Fibroblast of lung (primary cell): ENCODE data around the gene MYL6. TPM values are rescaled to one million over a fixed set of nuclear protein-coding genes. Genes with fewer than 3 reads are reported as not detected.
A peak's percentile ranks its signal among the peaks of the same experiment; 100 is the strongest.

ENCODE experiments used
- DNase-seq, 2 donors: peaks; one replicate each; pipeline versions ENCODE4 v3.0.0 to v3.0.0-alpha.2; 2010; ENCODE audit warnings: low read depth in 2 of 2
- H2AFZ ChIP-seq: 2 replicates; pipeline ENCODE4 v1.5.1; 2012; ENCODE audit warnings: low read length, control low read depth, inconsistent platforms
- H3K27ac ChIP-seq: 2 replicates; pipeline ENCODE4 v1.5.1; 2011; ENCODE audit warnings: low read length, control low read depth; ENCODE audit not compliant: insufficient read depth
- H3K27me3 ChIP-seq: 2 replicates; pipeline ENCODE4 v1.5.1; 2011; ENCODE audit warnings: mild to moderate bottlenecking, low read length; ENCODE audit not compliant: control insufficient read depth, insufficient read depth
- H3K36me3 ChIP-seq: 2 replicates; pipeline ENCODE4 v1.5.1; 2011; ENCODE audit warnings: low read length; ENCODE audit not compliant: control insufficient read depth, insufficient read depth
- H3K4me1 ChIP-seq: 2 replicates; pipeline ENCODE4 v1.5.1; 2011; ENCODE audit warnings: low read length; ENCODE audit not compliant: control insufficient read depth, insufficient read depth; ENCODE audit errors: extremely low read depth
- H3K4me2 ChIP-seq: 2 replicates; pipeline ENCODE4 v1.5.1; 2011; ENCODE audit warnings: low read length, control low read depth; ENCODE audit not compliant: insufficient read depth; ENCODE audit errors: extremely low read depth
- H3K4me3 ChIP-seq, 4 experiments: fragments of 200-600 bp in 1 of 4; sonication (generic) in 1 of 4; replicated peaks in 1 of 4; 2 replicates each; pipeline ENCODE4 v1.5.1; 2011 to 2016; ENCODE audit warnings: low read length in 4 of 4, low read depth in 3 of 4, mild to moderate bottlenecking in 3 of 4, control low read depth in 2 of 4, inconsistent platforms in 1 of 4, mixed read lengths in 1 of 4; ENCODE audit not compliant: insufficient read depth in 1 of 4; ENCODE audit errors: control extremely low read depth in 1 of 4
- H3K79me2 ChIP-seq: 2 replicates; pipeline ENCODE4 v1.5.1; 2012; ENCODE audit warnings: mild to moderate bottlenecking, low read length, inconsistent platforms; ENCODE audit not compliant: control insufficient read depth, insufficient read depth
- H3K9ac ChIP-seq: 2 replicates; pipeline ENCODE4 v1.5.1; 2011; ENCODE audit warnings: mild to moderate bottlenecking, low read length, control low read depth; ENCODE audit not compliant: insufficient read depth
- H3K9me3 ChIP-seq: 2 replicates; pipeline ENCODE4 v1.5.1; 2012; ENCODE audit warnings: low read depth, low read length; ENCODE audit not compliant: control insufficient read depth, insufficient read depth
- H4K20me1 ChIP-seq: 2 replicates; pipeline ENCODE4 v1.5.1; 2011; ENCODE audit warnings: low read length; ENCODE audit not compliant: control insufficient read depth, insufficient read depth; ENCODE audit errors: extremely low read depth
- CTCF ChIP-seq, 2 donors: IDR thresholded peaks in 1 of 2; conservative IDR thresholded peaks in 1 of 2; 1 replicate in 1 of 2; 2 replicates in 1 of 2; pipeline ENCODE4 v1.5.1; 2011 to 2012; ENCODE audit warnings: low read length in 2 of 2, control low read depth in 1 of 2, inconsistent platforms in 1 of 2, low read depth in 1 of 2, mild to moderate bottlenecking in 1 of 2
- EZH2 ChIP-seq: IDR thresholded peaks from 2 replicates; pipeline ENCODE4 v1.5.1; 2012; ENCODE audit warnings: low read length, control low read depth, mild to moderate bottlenecking; ENCODE audit errors: missing control alignments
- polyA plus RNA-seq, 2 donors: library from polyadenylated mRNA; depleted of rRNA in 1 of 2; stranded (reverse) in 1 of 2; unstranded in 1 of 2; fragments of >200 nt; gene quantifications; 2 replicates each; pipeline ENCODE4 v1.2.1, GENCODE V29; 2011 to 2012; ENCODE audit warnings: missing spikeins in 1 of 2
- total RNA-seq: library from RNA; depleted of rRNA; stranded (reverse); fragments of >200 nt; gene quantifications from 2 replicates; pipeline ENCODE4 v1.2.1, GENCODE V29; 2014

The MYL6 gene
- total and polyA plus RNA-seq, 2 donors (not counting 1 experiment from before 2014, with no cell fraction given): 1,517 to 7,941 TPM

GRCh38 chr12:56197921-56198635 is 39.9 kb downstream of the MYL6 start:
- Histone ChIP-seq H3K27me3 (no peaks in the 10 kb centered on the region), H3K4me3 (no peak overlapping the region), H3K4me1 (peaks cover 2% of the 10 kb centered on the region), H3K9ac (no peak overlapping the region), H3K79me2 (no peaks in the 10 kb centered on the region), H3K4me2 (no peak overlapping the region), H3K9me3 (no peaks in the 10 kb centered on the region), H4K20me1 (no peaks in the 10 kb centered on the region), H2AFZ (no peak overlapping the region), H3K27ac (no peak overlapping the region), H3K36me3 (no peaks in the 10 kb centered on the region)
- no peak for TF ChIP-seq EZH2
- TF ChIP-seq CTCF (conservative IDR thresholded peaks at IDR 0.05 in 1 of 2, IDR thresholded peaks at IDR 0.05 in 1 of 2; ENCODE audit: low read depth in 1 of 2, low read length in 2 of 2): no peak
- DNase-seq: no peak

GRCh38 chr12:56198836-56199235 is 40.7 kb downstream of the MYL6 start:
- H3K9me3 ChIP-seq: no peaks in the 10 kb centered on the region
- H3K4me3 ChIP-seq: no peak overlapping the region
- no peaks in the 10 kb centered on the region for H3K27me3 ChIP-seq
- no peaks in the 10 kb centered on the region for H3K79me2 ChIP-seq
- no peak overlapping the region for H3K4me2 ChIP-seq
- no peaks in the 10 kb centered on the region for H4K20me1 ChIP-seq
- no peak overlapping the region for H3K27ac ChIP-seq
- TF ChIP-seq EZH2 (no peak), CTCF (conservative IDR thresholded peaks at IDR 0.05 in 1 of 2, IDR thresholded peaks at IDR 0.05 in 1 of 2; ENCODE audit: low read depth in 1 of 2, low read length in 2 of 2) (no peak)
- H3K4me1 ChIP-seq: no peaks in the 10 kb centered on the region
- no peak overlapping the region for H3K9ac ChIP-seq
- H3K36me3 ChIP-seq: no peaks in the 10 kb centered on the region
- H2AFZ ChIP-seq: no peak overlapping the region
- DNase-seq: peak in 1 of 2 donors; percentile 64

- Histone ChIP-seq H3K4me3 (no peak overlapping the region), H3K9me3 (no peaks in the 10 kb centered on the region), H3K79me2 (no peaks in the 10 kb centered on the region), H3K9ac (no peak overlapping the region), H3K4me1 (peaks cover 4% of the 10 kb centered on the region), H3K4me2 (no peak overlapping the region), H2AFZ (no peak overlapping the region), H3K27ac (no peak overlapping the region), H3K27me3 (no peaks in the 10 kb centered on the region), H4K20me1 (no peaks in the 10 kb centered on the region), H3K36me3 (peaks cover 13% of the 10 kb centered on the region)
- DNase-seq: no peak
- TF ChIP-seq EZH2 (no peak), CTCF (conservative IDR thresholded peaks at IDR 0.05 in 1 of 2, IDR thresholded peaks at IDR 0.05 in 1 of 2; ENCODE audit: low read depth in 1 of 2, low read length in 2 of 2) (no peak)
Observed at GRCh38 chr12:56202366-56202765, 44.2 kb downstream of the MYL6 start.
